Upper lobe of left lung (tissue), 4 donors: ENCODE measurements around the gene TCEAL1.
"Not testable (repeated sequence)": the region's sequence is repeated elsewhere in the genome, so short reads cannot be mapped to it uniquely, and the experiment has no call there.

ENCODE experiments used
- EP300 ChIP-seq, 4 donors: sonication (generic); formaldehyde crosslinking; IDR thresholded peaks; one replicate each; pipeline ENCODE4 v1.5.1; 2017; ENCODE audit warnings: antibody characterized with exemption in 4 of 4, control low read depth in 2 of 4
- POLR2AphosphoS5 ChIP-seq, 2 donors: sonication (generic); formaldehyde crosslinking; IDR thresholded peaks; one replicate each; pipeline ENCODE4 v1.5.1; 2017; ENCODE audit warnings: antibody characterized with exemption in 2 of 2
- TF ChIP-seq, protein P1 (sequence below), 6 experiments: fragments of 450-650 bp in 4 of 6; fragments of 200-600 bp in 2 of 6; sonication (generic) in 2 of 6; IDR thresholded peaks; one replicate each; pipeline ENCODE4 v1.5.1; 2016 to 2019; ENCODE audit warnings: antibody characterized with exemption in 6 of 6

DNA sequence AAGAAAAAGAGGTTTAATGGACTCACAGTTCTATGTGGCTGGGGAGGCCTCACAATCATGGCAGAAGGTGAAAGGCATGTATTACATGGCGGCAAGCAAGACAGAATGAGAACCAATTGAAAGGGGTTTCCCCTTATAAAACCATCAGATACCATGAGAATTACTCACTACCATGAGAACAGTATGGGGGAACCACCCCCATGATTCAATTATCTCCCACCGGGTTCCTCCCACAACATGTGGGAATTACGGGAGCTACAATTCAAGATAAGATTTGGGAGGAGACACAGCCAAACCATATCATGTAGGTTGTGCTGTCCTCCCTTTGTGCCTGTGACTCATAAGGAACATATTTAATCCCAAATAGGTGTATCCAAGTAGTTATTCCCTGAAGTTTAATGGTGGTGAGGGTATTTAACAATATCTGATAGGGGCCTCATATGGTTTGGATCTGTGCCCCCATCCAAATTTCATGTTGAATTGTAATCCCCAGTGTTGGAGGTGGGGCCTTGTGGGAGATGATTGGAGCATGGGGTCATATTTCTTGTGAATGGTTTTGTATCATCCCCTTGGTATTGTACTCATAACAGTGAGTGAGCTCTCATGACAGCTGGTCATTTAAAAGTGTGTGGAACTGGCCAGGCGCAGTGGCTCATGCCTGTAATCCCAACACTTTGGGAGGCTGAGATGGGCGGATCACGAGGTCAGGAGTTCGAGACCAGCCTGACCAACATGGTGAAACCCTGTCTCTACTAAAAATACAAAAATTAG lies 26.6 kb downstream of the TCEAL1 start:
- TF ChIP-seq, protein P1, sequence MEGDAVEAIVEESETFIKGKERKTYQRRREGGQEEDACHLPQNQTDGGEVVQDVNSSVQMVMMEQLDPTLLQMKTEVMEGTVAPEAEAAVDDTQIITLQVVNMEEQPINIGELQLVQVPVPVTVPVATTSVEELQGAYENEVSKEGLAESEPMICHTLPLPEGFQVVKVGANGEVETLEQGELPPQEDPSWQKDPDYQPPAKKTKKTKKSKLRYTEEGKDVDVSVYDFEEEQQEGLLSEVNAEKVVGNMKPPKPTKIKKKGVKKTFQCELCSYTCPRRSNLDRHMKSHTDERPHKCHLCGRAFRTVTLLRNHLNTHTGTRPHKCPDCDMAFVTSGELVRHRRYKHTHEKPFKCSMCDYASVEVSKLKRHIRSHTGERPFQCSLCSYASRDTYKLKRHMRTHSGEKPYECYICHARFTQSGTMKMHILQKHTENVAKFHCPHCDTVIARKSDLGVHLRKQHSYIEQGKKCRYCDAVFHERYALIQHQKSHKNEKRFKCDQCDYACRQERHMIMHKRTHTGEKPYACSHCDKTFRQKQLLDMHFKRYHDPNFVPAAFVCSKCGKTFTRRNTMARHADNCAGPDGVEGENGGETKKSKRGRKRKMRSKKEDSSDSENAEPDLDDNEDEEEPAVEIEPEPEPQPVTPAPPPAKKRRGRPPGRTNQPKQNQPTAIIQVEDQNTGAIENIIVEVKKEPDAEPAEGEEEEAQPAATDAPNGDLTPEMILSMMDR (IDR thresholded peaks at IDR 0.05), result not testable (repeated sequence)
- not testable (repeated sequence) for TF ChIP-seq POLR2AphosphoS5, EP300 (IDR thresholded peaks at IDR 0.05)
